ENCODE results near the gene TLR3.
"Not testable (repeated sequence)": the region's sequence is repeated elsewhere in the genome, so short reads cannot be mapped to it uniquely, and the experiment has no call there.

Gene TLR3

DNA sequence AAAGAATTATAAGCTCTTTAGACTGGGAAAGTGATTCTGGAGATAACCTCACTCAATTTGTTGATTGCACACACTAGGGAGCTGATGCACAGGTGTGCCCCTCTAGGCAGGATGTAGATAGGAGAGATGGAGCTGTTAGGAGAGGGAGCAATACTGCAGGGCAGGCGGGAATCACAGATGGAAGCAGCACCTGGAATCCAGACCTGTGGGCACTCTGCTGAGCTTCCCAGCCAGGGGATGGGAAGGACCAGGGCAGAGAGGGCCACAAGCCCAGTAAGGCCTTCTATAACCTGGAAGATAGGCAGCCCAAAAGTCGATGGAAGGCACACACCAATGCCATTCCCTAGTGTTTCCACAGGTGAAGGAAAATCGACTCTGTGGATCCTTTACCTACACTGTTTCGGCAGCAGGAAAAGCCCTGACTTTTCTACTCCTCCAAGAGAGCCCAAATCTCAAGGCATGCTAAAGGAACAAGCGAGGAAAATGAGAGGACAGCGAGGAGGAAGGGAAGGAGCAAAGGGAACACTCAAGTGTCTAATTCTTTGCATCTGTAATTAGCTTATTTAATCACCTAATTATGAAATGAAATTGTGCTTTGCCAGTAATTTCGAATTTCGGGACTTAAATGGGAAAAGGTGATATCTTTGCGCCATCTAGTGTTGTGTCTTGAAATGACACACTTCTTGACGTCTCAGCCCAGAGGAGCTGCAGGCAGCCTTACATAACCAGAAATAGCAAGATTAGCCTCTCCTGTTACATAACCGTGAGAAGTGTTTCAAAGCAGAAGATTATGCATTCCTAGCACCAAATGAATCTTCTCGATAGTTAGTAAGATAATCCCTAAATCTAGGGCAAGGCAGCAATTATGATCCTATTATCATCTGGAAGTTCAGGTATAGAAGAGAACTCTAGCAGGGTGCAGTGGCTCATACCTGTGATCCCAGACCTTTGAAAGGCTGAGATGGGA is 31.0 kb upstream of the TLR3 start:
- TF ChIP-seq CTCF (conservative IDR thresholded peaks at IDR 0.05; ENCODE audit: low read depth, low read length) = peak; percentile 96
- H3K36me3 ChIP-seq (ENCODE audit: insufficient read depth) = no peaks in the 10 kb centered on the region
- peaks cover 3% of the 10 kb centered on the region for H3K4me1 ChIP-seq (ENCODE audit: low read depth, poor library complexity, severe bottlenecking)
- H3K27ac ChIP-seq = no peak overlapping the region
- H3K79me2 ChIP-seq (ENCODE audit: insufficient read depth, low read depth) = no peaks in the 10 kb centered on the region
- H3K4me2 ChIP-seq = no peak overlapping the region
- H3K4me3 ChIP-seq (IDR thresholded peaks at IDR 0.05; ENCODE audit: insufficient read depth, low read depth, low read length) = no peak overlapping the region
- no peak overlapping the region for H2AFZ ChIP-seq (ENCODE audit: low read depth)
- H3K9ac ChIP-seq = no peak overlapping the region
- H4K20me1 ChIP-seq (ENCODE audit: insufficient read depth) = no peaks in the 10 kb centered on the region
- H3K27me3 ChIP-seq (ENCODE audit: insufficient read depth, low read depth) = no peaks in the 10 kb centered on the region

DNA sequence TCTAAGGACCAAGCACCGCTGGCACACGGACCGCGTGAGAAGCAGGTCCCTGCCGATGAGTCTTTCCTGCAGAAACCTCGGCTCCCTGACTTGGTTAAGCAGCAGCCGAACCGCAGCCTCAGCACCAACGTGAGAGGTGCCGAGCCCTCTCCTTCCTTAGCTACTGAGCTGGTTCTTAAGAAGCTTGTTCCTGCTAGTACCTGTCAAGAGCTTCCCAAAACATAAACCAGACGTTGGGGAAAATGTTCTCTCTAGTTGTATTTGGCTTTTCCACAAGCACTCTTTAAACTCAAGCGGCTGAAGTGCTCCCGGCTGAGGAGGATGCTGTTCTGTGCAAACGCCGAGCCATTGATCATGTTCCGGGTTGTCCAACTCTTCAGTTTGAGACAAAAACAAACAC is 29.3 kb upstream of the TLR3 start:
- H4K20me1 ChIP-seq (ENCODE audit: insufficient read depth) = no peaks in the 10 kb centered on the region
- H3K4me1 ChIP-seq (ENCODE audit: low read depth, poor library complexity, severe bottlenecking) = peaks cover 3% of the 10 kb centered on the region
- no peak overlapping the region for H3K27ac ChIP-seq
- TF ChIP-seq CTCF (conservative IDR thresholded peaks at IDR 0.05; ENCODE audit: low read depth, low read length) = no peak
- H3K4me3 ChIP-seq (IDR thresholded peaks at IDR 0.05; ENCODE audit: insufficient read depth, low read depth, low read length) = no peak overlapping the region
- no peaks in the 10 kb centered on the region for H3K27me3 ChIP-seq (ENCODE audit: insufficient read depth, low read depth)
- no peaks in the 10 kb centered on the region for H3K79me2 ChIP-seq (ENCODE audit: insufficient read depth, low read depth)
- H3K4me2 ChIP-seq = no peak overlapping the region
- no peak overlapping the region for H2AFZ ChIP-seq (ENCODE audit: low read depth)
- H3K9ac ChIP-seq = no peak overlapping the region
- no peaks in the 10 kb centered on the region for H3K36me3 ChIP-seq (ENCODE audit: insufficient read depth)

DNA sequence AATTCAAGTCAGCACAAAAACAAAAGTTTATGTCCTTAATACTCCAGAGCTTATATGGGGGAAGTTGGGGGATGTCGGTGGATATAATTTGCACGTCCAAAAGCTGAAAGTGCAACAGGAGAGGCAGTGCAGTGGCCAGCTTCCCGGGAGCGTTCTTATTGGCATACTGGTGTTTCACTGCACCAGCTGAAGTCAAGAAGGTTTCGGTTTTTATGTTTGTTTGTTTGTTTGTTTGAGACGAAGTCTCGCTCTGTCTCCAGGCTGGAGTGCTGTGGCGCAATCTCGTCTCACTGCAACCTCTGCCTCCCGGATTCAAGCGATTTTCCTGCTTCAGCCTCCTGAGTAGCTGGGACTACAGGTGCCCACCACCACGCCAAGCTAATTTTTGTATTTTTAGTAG is 28.6 kb upstream of the TLR3 start:
- H4K20me1 ChIP-seq (ENCODE audit: insufficient read depth) = no peaks in the 10 kb centered on the region
- no peaks in the 10 kb centered on the region for H3K36me3 ChIP-seq (ENCODE audit: insufficient read depth)
- peaks cover 3% of the 10 kb centered on the region for H3K4me1 ChIP-seq (ENCODE audit: low read depth, poor library complexity, severe bottlenecking)
- H2AFZ ChIP-seq (ENCODE audit: low read depth) = no peak overlapping the region
- no peak overlapping the region for H3K27ac ChIP-seq
- H3K4me3 ChIP-seq (IDR thresholded peaks at IDR 0.05; ENCODE audit: insufficient read depth, low read depth, low read length) = no peak overlapping the region
- no peaks in the 10 kb centered on the region for H3K27me3 ChIP-seq (ENCODE audit: insufficient read depth, low read depth)
- no peaks in the 10 kb centered on the region for H3K79me2 ChIP-seq (ENCODE audit: insufficient read depth, low read depth)
- H3K9ac ChIP-seq = no peak overlapping the region
- no peak for TF ChIP-seq CTCF (conservative IDR thresholded peaks at IDR 0.05; ENCODE audit: low read depth, low read length)
- H3K4me2 ChIP-seq = no peak overlapping the region

- not testable (repeated sequence) for H3K27me3 ChIP-seq (ENCODE audit: insufficient read depth, low read depth); H3K4me1 ChIP-seq (ENCODE audit: low read depth, poor library complexity, severe bottlenecking)
Observed at GRCh38 chr4:186047501-186047900, 21.5 kb upstream of the TLR3 start.

DNA sequence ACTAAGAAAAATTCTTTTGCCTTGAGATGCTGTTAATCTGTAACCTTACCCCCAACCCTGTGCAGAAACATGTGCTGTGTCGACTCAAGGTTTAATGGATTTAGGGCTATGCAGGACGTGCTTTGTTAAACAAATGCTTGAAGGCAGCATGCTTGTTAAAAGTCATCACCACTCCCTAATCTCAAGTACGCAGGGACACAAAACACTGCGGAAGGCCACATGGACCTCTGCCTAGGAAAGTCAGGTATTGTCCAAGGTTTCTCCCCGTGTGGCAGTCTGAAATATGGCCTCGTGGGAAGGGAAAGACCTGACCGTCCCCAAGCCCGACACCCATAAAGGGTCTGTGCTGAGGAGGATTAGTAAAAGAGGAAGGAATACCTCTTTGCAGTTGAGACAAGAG is 18.8 kb upstream of the TLR3 start:
- not testable (repeated sequence) for H3K27ac ChIP-seq; H3K4me2 ChIP-seq; H3K4me1 ChIP-seq (ENCODE audit: low read depth, poor library complexity, severe bottlenecking); H2AFZ ChIP-seq (ENCODE audit: low read depth); H4K20me1 ChIP-seq (ENCODE audit: insufficient read depth); H3K27me3 ChIP-seq (ENCODE audit: insufficient read depth, low read depth); H3K4me3 ChIP-seq (IDR thresholded peaks at IDR 0.05; ENCODE audit: insufficient read depth, low read depth, low read length); H3K9ac ChIP-seq; H3K36me3 ChIP-seq (ENCODE audit: insufficient read depth); H3K79me2 ChIP-seq (ENCODE audit: insufficient read depth, low read depth)

More at GRCh38 chr4:186047501-186047900, 21.5 kb upstream of the TLR3 start:
- not testable (repeated sequence) for H3K79me2 ChIP-seq (ENCODE audit: insufficient read depth, low read depth); H3K4me3 ChIP-seq (IDR thresholded peaks at IDR 0.05; ENCODE audit: insufficient read depth, low read depth, low read length); H2AFZ ChIP-seq (ENCODE audit: low read depth); H3K9ac ChIP-seq; H4K20me1 ChIP-seq (ENCODE audit: insufficient read depth); H3K36me3 ChIP-seq (ENCODE audit: insufficient read depth); H3K27ac ChIP-seq; H3K4me2 ChIP-seq
